ENCODE data around the gene PALM. TPM values are rescaled to one million over a fixed set of nuclear protein-coding genes. Genes with fewer than 3 reads are reported as not detected.
"Not testable (repeated sequence)": the region's sequence is repeated elsewhere in the genome, so short reads cannot be mapped to it uniquely, and the experiment has no call there.

PALM gene
- total RNA-seq, 1 experiment from 2014 or later: 21.2 TPM

DNA sequence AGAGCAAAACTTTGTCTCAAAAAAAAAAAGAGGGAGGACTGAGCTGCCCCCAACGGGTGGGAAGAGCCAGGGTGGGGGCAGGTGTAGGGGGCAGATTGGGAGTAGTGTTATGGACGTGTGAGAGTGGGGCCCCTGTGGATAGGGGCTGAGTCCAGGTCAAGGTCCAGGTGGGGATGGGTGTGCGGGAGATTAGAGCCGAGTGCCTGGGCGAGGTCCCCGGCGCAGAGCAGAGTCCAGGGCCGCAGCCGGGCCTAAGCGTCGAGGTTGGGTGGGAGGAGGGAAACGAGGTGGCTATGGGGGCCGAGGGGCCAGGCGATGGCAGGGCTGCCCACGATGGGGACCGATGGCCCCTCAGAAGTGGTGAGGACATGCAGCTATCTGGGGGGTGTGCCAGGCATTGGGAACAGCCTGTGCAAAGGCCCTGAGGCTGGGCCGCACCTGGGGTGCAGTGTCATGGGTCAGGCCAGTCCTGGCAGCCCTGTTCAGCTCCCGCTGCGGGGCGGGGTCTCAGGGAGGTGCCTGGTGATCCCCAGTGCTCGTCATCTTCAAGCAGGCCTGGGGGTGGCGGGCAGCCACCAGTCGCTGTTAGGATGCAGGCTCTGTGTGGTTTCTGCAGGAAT lies 29.9 kb downstream of the PALM start:
- Histone ChIP-seq H3K27me3 (replicated peaks; ENCODE audit: insufficient read depth, low read depth, low read length, poor library complexity) (no peaks in the 10 kb centered on the region), H3K4me1 (ENCODE audit: insufficient read depth, low read length, poor library complexity, severe bottlenecking) (no peaks in the 10 kb centered on the region), H3K4me3 (ENCODE audit: low read depth, low read length, poor library complexity, severe bottlenecking) (no peak overlapping the region), H3K9me3 (ENCODE audit: low read depth, low read length, poor library complexity, severe bottlenecking) (no peaks in the 10 kb centered on the region), H3K36me3 (ENCODE audit: insufficient read depth, low read length, poor library complexity, severe bottlenecking) (no peaks in the 10 kb centered on the region), H3K27ac (ENCODE audit: low read depth, low read length, poor library complexity, severe bottlenecking) (no peak overlapping the region)
- BruUV-seq (replicated peaks): no TSS peak
- intact Hi-C loops (cut with micrococcal nuclease; ENCODE audit: unreplicated experiment): no loop called here
- CTCF ChIA-PET: no interaction called here
- POLR2A ChIA-PET (ENCODE audit: low non-redundant PET): no interaction called here
- DNase-seq (ENCODE audit: low spot score): no peak
- TF ChIP-seq EZH2 (IDR thresholded peaks at IDR 0.05; ENCODE audit: borderline replicate concordance, low read depth, low read length, poor library complexity, severe bottlenecking): no peak
- TF ChIP-seq, protein P1, sequence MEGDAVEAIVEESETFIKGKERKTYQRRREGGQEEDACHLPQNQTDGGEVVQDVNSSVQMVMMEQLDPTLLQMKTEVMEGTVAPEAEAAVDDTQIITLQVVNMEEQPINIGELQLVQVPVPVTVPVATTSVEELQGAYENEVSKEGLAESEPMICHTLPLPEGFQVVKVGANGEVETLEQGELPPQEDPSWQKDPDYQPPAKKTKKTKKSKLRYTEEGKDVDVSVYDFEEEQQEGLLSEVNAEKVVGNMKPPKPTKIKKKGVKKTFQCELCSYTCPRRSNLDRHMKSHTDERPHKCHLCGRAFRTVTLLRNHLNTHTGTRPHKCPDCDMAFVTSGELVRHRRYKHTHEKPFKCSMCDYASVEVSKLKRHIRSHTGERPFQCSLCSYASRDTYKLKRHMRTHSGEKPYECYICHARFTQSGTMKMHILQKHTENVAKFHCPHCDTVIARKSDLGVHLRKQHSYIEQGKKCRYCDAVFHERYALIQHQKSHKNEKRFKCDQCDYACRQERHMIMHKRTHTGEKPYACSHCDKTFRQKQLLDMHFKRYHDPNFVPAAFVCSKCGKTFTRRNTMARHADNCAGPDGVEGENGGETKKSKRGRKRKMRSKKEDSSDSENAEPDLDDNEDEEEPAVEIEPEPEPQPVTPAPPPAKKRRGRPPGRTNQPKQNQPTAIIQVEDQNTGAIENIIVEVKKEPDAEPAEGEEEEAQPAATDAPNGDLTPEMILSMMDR (conservative IDR thresholded peaks at IDR 0.05; ENCODE audit: low read depth, low read length): no peak

DNA sequence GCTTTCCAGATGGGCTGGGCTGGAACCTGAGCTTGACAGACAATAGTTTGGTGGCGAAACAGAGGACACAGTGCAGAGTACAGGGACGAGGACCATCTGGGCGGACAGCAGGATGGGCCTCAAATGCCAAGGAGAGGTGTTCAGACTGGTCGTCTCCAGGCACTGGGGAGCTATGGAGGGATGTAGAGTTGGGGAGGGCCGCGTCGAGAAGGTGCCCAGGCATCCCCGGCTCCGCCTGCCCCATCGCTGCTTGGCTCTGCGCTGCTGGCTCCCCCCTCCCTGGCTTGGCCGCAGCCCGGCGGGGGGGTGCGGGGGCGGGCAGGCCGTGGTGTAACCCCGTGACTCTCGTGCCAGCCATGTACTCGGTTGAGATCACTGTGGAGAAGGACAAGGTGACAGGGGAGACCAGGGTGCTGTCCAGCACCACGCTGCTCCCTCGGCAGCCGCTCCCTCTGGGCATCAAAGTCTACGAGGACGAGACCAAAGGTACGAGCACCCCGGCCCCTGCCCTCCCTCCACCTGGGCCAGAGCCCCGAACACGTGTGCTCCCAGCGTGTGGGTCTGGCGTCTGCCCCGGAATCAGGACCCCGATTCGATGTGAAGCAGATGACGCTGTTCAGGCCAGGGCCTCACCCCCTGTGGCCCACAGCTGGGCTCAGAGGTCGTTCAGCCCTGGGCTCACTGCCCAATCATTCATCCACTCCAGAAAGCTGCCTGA lies 31.4 kb downstream of the PALM start:
- H3K9me3 ChIP-seq (ENCODE audit: low read depth, low read length, poor library complexity, severe bottlenecking): no peaks in the 10 kb centered on the region
- intact Hi-C loops (cut with micrococcal nuclease; ENCODE audit: unreplicated experiment): no loop called here
- CTCF ChIA-PET: no interaction called here
- no peak overlapping the region for H3K27ac ChIP-seq (ENCODE audit: low read depth, low read length, poor library complexity, severe bottlenecking)
- H3K36me3 ChIP-seq (ENCODE audit: insufficient read depth, low read length, poor library complexity, severe bottlenecking): no peaks in the 10 kb centered on the region
- no TSS peak for BruUV-seq (replicated peaks)
- DNase-seq (ENCODE audit: low spot score): no peak
- no peak overlapping the region for H3K4me3 ChIP-seq (ENCODE audit: low read depth, low read length, poor library complexity, severe bottlenecking)
- POLR2A ChIA-PET (ENCODE audit: low non-redundant PET): interaction anchor here (0.6 to 0.7 kb wide), 2 partner anchors 22 to 59 kb away, joined by 3 to 24 read pairs; no protein-coding TSS in a partner anchor
- no peaks in the 10 kb centered on the region for H3K4me1 ChIP-seq (ENCODE audit: insufficient read depth, low read length, poor library complexity, severe bottlenecking)
- TF ChIP-seq, protein P1 (conservative IDR thresholded peaks at IDR 0.05; ENCODE audit: low read depth, low read length): no peak
- TF ChIP-seq EZH2 (IDR thresholded peaks at IDR 0.05; ENCODE audit: borderline replicate concordance, low read depth, low read length, poor library complexity, severe bottlenecking): no peak
- no peaks in the 10 kb centered on the region for H3K27me3 ChIP-seq (replicated peaks; ENCODE audit: insufficient read depth, low read depth, low read length, poor library complexity)

DNA sequence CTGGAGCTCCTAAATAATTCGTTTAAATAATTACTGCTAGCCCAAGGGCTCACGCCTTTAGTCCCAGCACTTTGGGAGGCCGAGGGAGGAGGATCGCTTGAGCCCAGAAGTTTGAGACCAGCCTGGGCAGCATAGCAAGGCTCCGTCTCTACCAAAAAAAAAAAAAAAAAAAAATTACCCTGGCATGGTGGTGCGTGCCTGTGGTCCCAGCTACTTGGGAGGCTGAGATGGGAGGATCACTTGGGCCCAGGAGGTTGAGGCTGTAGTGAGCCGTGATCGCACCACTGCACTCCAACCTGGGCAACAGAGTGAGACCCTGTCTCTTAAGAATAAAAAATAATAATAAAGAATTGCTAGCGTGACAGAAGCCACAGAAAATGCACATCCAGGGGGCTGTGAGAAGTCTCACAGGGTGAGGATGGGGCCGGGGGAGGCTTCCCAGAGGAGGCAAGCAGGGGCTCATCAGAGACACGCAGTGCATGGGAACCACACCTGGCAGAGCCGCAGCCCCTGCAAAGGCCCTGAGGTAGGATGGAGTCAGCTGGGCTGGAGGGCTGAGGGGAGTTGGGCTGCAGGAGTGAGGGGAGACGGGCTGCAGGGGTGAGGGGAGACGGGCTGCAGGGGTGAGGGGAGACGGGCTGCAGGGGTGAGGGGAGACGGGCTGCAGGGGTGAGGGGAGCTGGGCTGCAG lies 32.2 kb downstream of the PALM start:
- H3K4me1 ChIP-seq (ENCODE audit: insufficient read depth, low read length, poor library complexity, severe bottlenecking); H3K27ac ChIP-seq (ENCODE audit: low read depth, low read length, poor library complexity, severe bottlenecking); BruUV-seq (replicated peaks); intact Hi-C loops (cut with micrococcal nuclease; ENCODE audit: unreplicated experiment); H3K4me3 ChIP-seq (ENCODE audit: low read depth, low read length, poor library complexity, severe bottlenecking); CTCF ChIA-PET; H3K27me3 ChIP-seq (replicated peaks; ENCODE audit: insufficient read depth, low read depth, low read length, poor library complexity); H3K9me3 ChIP-seq (ENCODE audit: low read depth, low read length, poor library complexity, severe bottlenecking); DNase-seq (ENCODE audit: low spot score); H3K36me3 ChIP-seq (ENCODE audit: insufficient read depth, low read length, poor library complexity, severe bottlenecking): not testable (repeated sequence)
- POLR2A ChIA-PET (ENCODE audit: low non-redundant PET): interaction anchor here (0.7 kb wide), 1 partner anchor 23 kb away, joined by 24 read pairs; no protein-coding TSS in a partner anchor
